Measurements from ENCODE around the gene TBC1D3G.
"Not testable (repeated sequence)": the region's sequence is repeated elsewhere in the genome, so short reads cannot be mapped to it uniquely, and the experiment has no call there.

The TBC1D3G gene

GRCh38 chr17:36323584-36323983 lies at the start of gene TBC1D3G:
Gene TBC1D3G, plus strand, starts transcription at chr17:36323884. Its CDS starts 1,528 bp downstream, at chr17:36325412.
- not testable (repeated sequence) for H3K4me3 ChIP-seq (ENCODE audit: control insufficient read depth, low read depth, low read length); DNase-seq (ENCODE audit: low read depth)

GRCh38 chr17:36283256-36283655 lies 40.4 kb upstream of the TBC1D3G start:
- not testable (repeated sequence) for H3K4me3 ChIP-seq (ENCODE audit: control insufficient read depth, low read depth, low read length); DNase-seq (ENCODE audit: low read depth)

GRCh38 chr17:36284219-36284618 lies 39.5 kb upstream of the TBC1D3G start:
- not testable (repeated sequence) for H3K4me3 ChIP-seq (ENCODE audit: control insufficient read depth, low read depth, low read length); DNase-seq (ENCODE audit: low read depth)

GRCh38 chr17:36289965-36290612 lies 33.6 kb upstream of the TBC1D3G start:
- H3K4me3 ChIP-seq (ENCODE audit: control insufficient read depth, low read depth, low read length); DNase-seq (ENCODE audit: low read depth): not testable (repeated sequence)

GRCh38 chr17:36295161-36295560 lies 28.5 kb upstream of the TBC1D3G start:
- not testable (repeated sequence) for H3K4me3 ChIP-seq (ENCODE audit: control insufficient read depth, low read depth, low read length); DNase-seq (ENCODE audit: low read depth)

- not testable (repeated sequence) for H3K4me3 ChIP-seq (ENCODE audit: control insufficient read depth, low read depth, low read length); DNase-seq (ENCODE audit: low read depth)
Observed at GRCh38 chr17:36315736-36316135, 7.9 kb upstream of the TBC1D3G start.

GRCh38 chr17:36362496-36362895 lies 38.8 kb downstream of the TBC1D3G start:
- DNase-seq (ENCODE audit: low read depth); H3K4me3 ChIP-seq (ENCODE audit: control insufficient read depth, low read depth, low read length): not testable (repeated sequence)

- H3K4me3 ChIP-seq (ENCODE audit: control insufficient read depth, low read depth, low read length); DNase-seq (ENCODE audit: low read depth): not testable (repeated sequence)
Observed at GRCh38 chr17:36375938-36376337, 52.3 kb downstream of the TBC1D3G start.
